GM18907 (cell line): Measurements from ENCODE around the gene CCL15.
"Not testable (repeated sequence)": the region's sequence is repeated elsewhere in the genome, so short reads cannot be mapped to it uniquely, and the experiment has no call there.

Source experiments
- ATAC-seq: cut with Tn5 transposase; IDR thresholded peaks from one replicate; pipeline ENCODE4 v1.9.1; 2021; ENCODE audit warnings: mild to moderate bottlenecking, moderate library complexity; ENCODE audit not compliant: unreplicated experiment

CCL15 gene

GRCh38 chr17:35995346-35995745 is 6.0 kb downstream of the CCL15 start:
- not testable (repeated sequence) for ATAC-seq

GRCh38 chr17:35991075-35991474 is 10.3 kb downstream of the CCL15 start:
- ATAC-seq: no peak

- no peak for ATAC-seq
Observed at GRCh38 chr17:35988164-35988563, 13.2 kb downstream of the CCL15 start.

- ATAC-seq: no peak
Observed at GRCh38 chr17:35986643-35987042, 14.7 kb downstream of the CCL15 start, which contains the start of gene CCL14. Gene CCL14, minus strand, starts transcription at chr17:35986729. Its CDS starts 80 bp downstream, at chr17:35986649.

- no peak for ATAC-seq
Observed at GRCh38 chr17:35984140-35984539, 17.2 kb downstream of the CCL15 start.

GRCh38 chr17:35982409-35983191 is 18.8 kb downstream of the CCL15 start:
- ATAC-seq: no peak

- ATAC-seq: no peak
Observed at GRCh38 chr17:35981908-35982330, 19.4 kb downstream of the CCL15 start.

GRCh38 chr17:35981246-35981645 is 20.1 kb downstream of the CCL15 start, which contains the start of gene CCL16:
Gene CCL16, minus strand, starts transcription at chr17:35981497. Its CDS starts 77 bp downstream, at chr17:35981420.
- ATAC-seq: no peak

GRCh38 chr17:35978346-35978745 is 23.0 kb downstream of the CCL15 start:
- ATAC-seq: no peak

GRCh38 chr17:35977509-35977908 is 23.8 kb downstream of the CCL15 start:
- no peak for ATAC-seq

GRCh38 chr17:35973333-35974260 is 27.8 kb downstream of the CCL15 start:
- no peak for ATAC-seq

- no peak for ATAC-seq
Observed at GRCh38 chr17:35972945-35973332, 28.4 kb downstream of the CCL15 start.

GRCh38 chr17:35972535-35972934 is 28.8 kb downstream of the CCL15 start:
- no peak for ATAC-seq

GRCh38 chr17:35972066-35972465 is 29.3 kb downstream of the CCL15 start:
- ATAC-seq: no peak

- ATAC-seq: no peak
Observed at GRCh38 chr17:35969558-35970380, 31.6 kb downstream of the CCL15 start.

GRCh38 chr17:35968520-35969054 is 32.8 kb downstream of the CCL15 start:
- no peak for ATAC-seq

GRCh38 chr17:35965272-35965671 is 36.1 kb downstream of the CCL15 start:
- no peak for ATAC-seq

GRCh38 chr17:35963663-35964062 is 37.7 kb downstream of the CCL15 start:
- ATAC-seq: no peak

GRCh38 chr17:35953720-35954119 is 47.6 kb downstream of the CCL15 start:
- no peak for ATAC-seq

- ATAC-seq: no peak
Observed at GRCh38 chr17:35949401-35949800, 52.0 kb downstream of the CCL15 start.
